Suprapubic skin (tissue), 4 donors: Measurements from ENCODE around the gene FOXS1. TPM values are rescaled to one million over a fixed set of nuclear protein-coding genes. Genes with fewer than 3 reads are reported as not detected.

Source experiments
- DNase-seq, 2 donors: peaks; one replicate each; pipeline ENCODE4 v3.0.0-alpha.2; 2019; ENCODE audit warnings: low spot score in 2 of 2
- H3K27ac ChIP-seq: fragments of 200-600 bp; sonication (generic); one replicate; pipeline ENCODE4 v1.5.1; 2019
- H3K27me3 ChIP-seq: fragments of 200-600 bp; sonication (generic); one replicate; pipeline ENCODE4 v1.5.1; 2019
- H3K36me3 ChIP-seq: fragments of 200-600 bp; sonication (generic); one replicate; pipeline ENCODE4 v1.5.1; 2019
- H3K4me1 ChIP-seq: fragments of 200-600 bp; sonication (generic); one replicate; pipeline ENCODE4 v1.5.1; 2019
- H3K4me3 ChIP-seq: fragments of 200-600 bp; sonication (generic); one replicate; pipeline ENCODE4 v1.5.1; 2019; ENCODE audit warnings: mild to moderate bottlenecking
- H3K9me3 ChIP-seq: fragments of 200-600 bp; sonication (generic); one replicate; pipeline ENCODE4 v1.5.1; 2019
- CTCF ChIP-seq, 2 donors: fragments of 200-600 bp in 1 of 2; fragments of 450-650 bp in 1 of 2; sonication (generic) in 1 of 2; IDR thresholded peaks; one replicate each; pipeline ENCODE4 v1.5.1; 2016 to 2019; ENCODE audit warnings: antibody characterized with exemption in 2 of 2, mild to moderate bottlenecking in 1 of 2, moderate library complexity in 1 of 2
- EP300 ChIP-seq: sonication (generic); formaldehyde crosslinking; IDR thresholded peaks from one replicate; pipeline ENCODE4 v1.6.1; 2017; ENCODE audit warnings: antibody characterized with exemption
- POLR2A ChIP-seq, 2 donors: fragments of 450-650 bp; IDR thresholded peaks; one replicate each; pipeline ENCODE4 v1.6.1; 2017; ENCODE audit warnings: antibody characterized with exemption in 2 of 2, mild to moderate bottlenecking in 2 of 2, moderate library complexity in 2 of 2
- POLR2AphosphoS5 ChIP-seq, 3 donors: sonication (generic); formaldehyde crosslinking; IDR thresholded peaks; one replicate each; pipeline ENCODE4 v1.6.1; 2017; ENCODE audit warnings: antibody characterized with exemption in 3 of 3
- WGBS: methylation state at CpG from one replicate; pipeline ENCODE4 v1.1.5; 2018; 5-methylcytosine and 5-hydroxymethylcytosine counted together
- total RNA-seq, 4 donors: library from RNA; depleted of rRNA; stranded (reverse); fragments of >200 nt; gene quantifications; one replicate each; pipeline ENCODE4 v1.1.0, GENCODE V29; 2016

Gene FOXS1
- total RNA-seq: not detected

DNA sequence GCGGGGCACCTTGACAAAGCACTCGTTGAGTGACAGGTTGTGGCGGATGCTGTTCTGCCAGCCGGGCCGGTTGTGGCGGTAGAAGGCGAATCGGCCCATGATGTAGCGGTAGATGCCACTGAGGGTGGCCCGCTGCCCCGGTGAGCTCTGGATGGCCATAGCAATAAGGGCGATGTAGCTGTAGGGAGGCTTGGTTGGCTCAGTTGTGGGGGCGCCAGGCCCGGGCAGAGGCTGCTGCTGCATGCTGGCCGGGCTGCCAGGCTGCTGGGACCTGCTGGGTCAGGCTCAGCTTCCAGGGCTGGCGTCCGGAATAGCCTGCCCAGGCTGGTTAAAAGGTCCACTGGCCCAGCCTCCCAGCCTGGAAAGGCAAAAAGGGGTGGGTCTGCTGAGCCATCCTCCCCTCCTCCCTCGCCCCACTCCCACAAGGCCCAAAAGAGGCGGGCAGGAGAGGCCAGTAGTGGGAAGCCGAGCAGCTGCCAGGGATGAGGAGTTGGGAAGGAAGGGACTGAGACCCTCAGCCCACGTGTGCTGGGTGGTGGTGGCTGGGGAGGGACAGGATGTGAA is at the start of gene FOXS1:
TSS of gene FOXS1 (minus strand) at position 305 of the 564 bp plus-strand sequence. CDS start at position 243, 62 bp downstream.
- no peaks in the 10 kb centered on the region for H3K4me1 ChIP-seq
- peak in 1 of 2 donors; percentile 56 for DNase-seq
- no peaks in the 10 kb centered on the region for H3K9me3 ChIP-seq
- WGBS: 58% methylated on average over 13 of the region's 21 CpGs
- no peaks in the 10 kb centered on the region for H3K36me3 ChIP-seq
- peaks cover 12% of the 10 kb centered on the region for H3K27me3 ChIP-seq
- H3K27ac ChIP-seq: no peak within 1 kb of the TSS
- H3K4me3 ChIP-seq: peak within 1 kb of the TSS; percentile 15
- no peak for TF ChIP-seq POLR2A (IDR thresholded peaks at IDR 0.05)
- TF ChIP-seq EP300: no peak
- no peak for TF ChIP-seq POLR2AphosphoS5 (IDR thresholded peaks at IDR 0.05)
- no peak for TF ChIP-seq CTCF (IDR thresholded peaks at IDR 0.05)

- H3K27ac ChIP-seq: no peak overlapping the region
- no peak for TF ChIP-seq EP300
- TF ChIP-seq CTCF (IDR thresholded peaks at IDR 0.05): no peak
- no peak for TF ChIP-seq POLR2AphosphoS5 (IDR thresholded peaks at IDR 0.05)
- no peak for TF ChIP-seq POLR2A (IDR thresholded peaks at IDR 0.05)
- no peak overlapping the region for H3K4me3 ChIP-seq
- peaks cover 5% of the 10 kb centered on the region for H3K4me1 ChIP-seq
- no peaks in the 10 kb centered on the region for H3K36me3 ChIP-seq
- WGBS: 56% methylated on average over 8 of the region's 8 CpGs
- no peaks in the 10 kb centered on the region for H3K9me3 ChIP-seq
- DNase-seq: peak in 1 of 2 donors; percentile 57
- H3K27me3 ChIP-seq: no peaks in the 10 kb centered on the region
Observed at GRCh38 chr20:31890646-31891045, 45.2 kb upstream of the FOXS1 start.

GRCh38 chr20:31883829-31884228 is 38.4 kb upstream of the FOXS1 start:
- Histone ChIP-seq H3K27ac (no peak overlapping the region), H3K9me3 (no peaks in the 10 kb centered on the region), H3K36me3 (no peaks in the 10 kb centered on the region), H3K4me1 (no peaks in the 10 kb centered on the region), H3K27me3 (no peaks in the 10 kb centered on the region), H3K4me3 (no peak overlapping the region)
- no peak for DNase-seq
- TF ChIP-seq CTCF (IDR thresholded peaks at IDR 0.05) (no peak), EP300 (no peak), POLR2AphosphoS5 (IDR thresholded peaks at IDR 0.05) (no peak), POLR2A (IDR thresholded peaks at IDR 0.05) (no peak)

- WGBS: 72% methylated on average over 5 of the region's 5 CpGs
- Histone ChIP-seq H3K36me3 (no peaks in the 10 kb centered on the region), H3K9me3 (no peaks in the 10 kb centered on the region), H3K27me3 (no peaks in the 10 kb centered on the region), H3K4me3 (no peak overlapping the region), H3K27ac (no peak overlapping the region), H3K4me1 (no peaks in the 10 kb centered on the region)
- DNase-seq: no peak
- TF ChIP-seq CTCF (IDR thresholded peaks at IDR 0.05) (no peak), EP300 (no peak), POLR2AphosphoS5 (IDR thresholded peaks at IDR 0.05) (no peak), POLR2A (IDR thresholded peaks at IDR 0.05) (no peak)
Observed at GRCh38 chr20:31881945-31882344, 36.5 kb upstream of the FOXS1 start.

DNA sequence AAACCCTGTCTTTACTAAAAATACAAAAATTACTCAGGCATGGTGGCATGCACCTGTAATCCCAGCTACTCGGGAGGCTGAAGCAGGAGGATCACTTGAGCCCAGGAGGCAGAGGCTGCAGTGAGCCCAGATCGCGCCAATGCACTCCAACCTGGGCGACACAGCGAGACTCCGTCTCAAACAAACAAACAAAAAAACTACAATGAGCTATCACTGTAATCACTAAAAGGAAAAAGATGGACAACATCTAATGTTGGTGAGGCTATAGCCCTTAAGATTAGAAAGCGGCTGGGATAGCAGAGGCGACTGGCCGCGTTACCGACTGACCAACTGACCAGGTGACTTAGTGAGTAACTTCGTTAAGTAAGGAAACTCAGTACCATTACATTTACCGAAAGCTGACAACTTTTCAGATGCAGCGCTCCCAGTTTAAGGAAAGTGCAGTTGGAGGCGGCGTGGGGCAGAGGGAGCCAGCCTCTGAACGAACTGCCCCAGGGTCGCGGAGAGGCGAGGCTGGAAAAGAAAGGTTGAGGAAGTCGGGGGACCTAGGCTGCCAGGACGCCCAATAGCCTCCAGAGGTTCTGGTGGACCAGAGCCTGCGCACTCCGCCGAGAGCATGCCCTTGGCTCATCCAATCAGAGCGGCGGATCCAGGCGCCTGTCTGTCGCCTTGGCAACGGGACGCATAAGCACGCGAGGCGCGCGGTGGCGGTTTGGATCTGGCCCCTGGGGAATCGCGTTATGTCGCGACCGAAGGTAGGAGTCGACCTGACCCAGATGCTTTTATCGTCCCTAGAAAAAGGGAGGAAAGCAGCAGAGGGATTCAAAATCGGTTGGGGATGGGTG is 34.0 kb upstream of the FOXS1 start:
- H3K9me3 ChIP-seq: no peaks in the 10 kb centered on the region
- H3K27ac ChIP-seq: peak overlapping the region; percentile 1
- no peaks in the 10 kb centered on the region for H3K36me3 ChIP-seq
- H3K4me1 ChIP-seq: no peaks in the 10 kb centered on the region
- 15% methylated on average over 27 of the region's 45 CpGs for WGBS
- peak overlapping the region; percentile 51 for H3K4me3 ChIP-seq
- peak; percentile 96 for DNase-seq
- no peak for TF ChIP-seq CTCF (IDR thresholded peaks at IDR 0.05)
- no peak for TF ChIP-seq EP300
- no peak for TF ChIP-seq POLR2A (IDR thresholded peaks at IDR 0.05)
- TF ChIP-seq POLR2AphosphoS5 (IDR thresholded peaks at IDR 0.05): no peak
- no peaks in the 10 kb centered on the region for H3K27me3 ChIP-seq
